IMR-90 (cell line): ENCODE results near the gene SURF1. TPM values are rescaled to one million over a fixed set of nuclear protein-coding genes. Genes with fewer than 3 reads are reported as not detected.

Source experiments
- ATAC-seq: fragments of 200-7000 bp; cut with Tn5 transposase; 2 replicates; pipeline ENCODE4 v1.9.1; 2020; ENCODE audit warnings: low read depth, mild to moderate bottlenecking, moderate library complexity
- BruUV-seq: library from RNA; stranded (reverse); fragments of 400-500 nt; replicated peaks from 2 replicates; lab custom pipeline; 2021; lab: Mats Ljungman, UMichigan
- CTCF ChIA-PET: fragments of 300-600 bp; formaldehyde crosslinking; extraction: SDS; loops from one replicate; lab custom pipeline; 2021; ENCODE audit warnings: antibody characterized with exemption; lab: Yijun Ruan, JAX
- POLR2A ChIA-PET: fragments of 300-600 bp; sonication (Branson Sonifier 250); formaldehyde crosslinking; loops from one replicate; lab custom pipeline; 2022; ENCODE audit warnings: antibody characterized with exemption; ENCODE audit not compliant: unreplicated experiment; lab: Charles Lee
- DNase-seq: peaks from one replicate; pipeline ENCODE4 v3.0.0; 2013
- H2AFZ ChIP-seq: replicated peaks from 2 replicates; pipeline ENCODE3; 2013; ENCODE audit warnings: low read length, mild to moderate bottlenecking; ENCODE audit not compliant: poor library complexity
- H2AK5ac ChIP-seq: 2 replicates; pipeline ENCODE4 v1.6.1; 2013; ENCODE audit warnings: low read depth, low read length, inconsistent platforms
- H2AK9ac ChIP-seq: replicated peaks from 2 replicates; pipeline ENCODE3; 2013; ENCODE audit warnings: mild to moderate bottlenecking, low read depth, low read length, moderate library complexity; ENCODE audit not compliant: poor library complexity
- H2BK120ac ChIP-seq: 2 replicates; pipeline ENCODE4 v1.6.1; 2013; ENCODE audit warnings: low read depth, low read length, inconsistent platforms
- H2BK15ac ChIP-seq: 3 replicates; pipeline ENCODE4 v1.6.1; 2013; ENCODE audit warnings: low read depth, low read length, inconsistent platforms
- H2BK20ac ChIP-seq: 2 replicates; pipeline ENCODE4 v1.6.1; 2013; ENCODE audit warnings: low read depth, mild to moderate bottlenecking, inconsistent platforms, low read length, moderate library complexity
- H2BK5ac ChIP-seq: 2 replicates; pipeline ENCODE4 v1.6.1; 2013; ENCODE audit warnings: mild to moderate bottlenecking, low read depth, low read length, inconsistent platforms; ENCODE audit not compliant: poor library complexity, severe bottlenecking
- H3K14ac ChIP-seq: replicated peaks from 2 replicates; pipeline ENCODE4 v1.6.1; 2013; ENCODE audit warnings: low read depth, low read length, inconsistent platforms
- H3K18ac ChIP-seq: 2 replicates; pipeline ENCODE4 v1.6.1; 2013; ENCODE audit warnings: low read depth, low read length, control low read depth
- H3K23ac ChIP-seq: 2 replicates; pipeline ENCODE4 v1.6.1; 2013; ENCODE audit warnings: low read depth, low read length, inconsistent platforms
- H3K27ac ChIP-seq: 2 replicates; pipeline ENCODE4 v1.5.1; 2013; ENCODE audit warnings: mild to moderate bottlenecking, control low read depth, low read length; ENCODE audit not compliant: insufficient read depth
- H3K27me3 ChIP-seq: 2 replicates; pipeline ENCODE4 v1.6.1; 2013; ENCODE audit warnings: low read length; ENCODE audit not compliant: control insufficient read depth, insufficient read depth
- H3K36me3 ChIP-seq: 2 replicates; pipeline ENCODE4 v1.6.1; 2013; ENCODE audit warnings: low read length, mixed read lengths; ENCODE audit not compliant: control insufficient read depth, insufficient read depth
- H3K4ac ChIP-seq: 2 replicates; pipeline ENCODE4 v1.6.1; 2013; ENCODE audit warnings: low read depth, low read length, inconsistent platforms
- H3K4me1 ChIP-seq: 2 replicates; pipeline ENCODE4 v1.6.1; 2013; ENCODE audit warnings: low read length, mixed read lengths; ENCODE audit not compliant: control insufficient read depth, insufficient read depth
- H3K4me2 ChIP-seq: 2 replicates; pipeline ENCODE4 v1.6.1; 2013; ENCODE audit warnings: low read depth, mild to moderate bottlenecking, control low read depth, low read length, moderate library complexity
- H3K4me3 ChIP-seq: 2 replicates; pipeline ENCODE4 v1.5.1; 2013; ENCODE audit warnings: low read depth, mild to moderate bottlenecking, control low read depth, low read length, moderate library complexity; ENCODE audit not compliant: insufficient read depth
- H3K56ac ChIP-seq: 2 replicates; pipeline ENCODE4 v1.6.1; 2013; ENCODE audit warnings: low read length, inconsistent platforms; ENCODE audit not compliant: insufficient read depth; ENCODE audit errors: extremely low read depth
- H3K79me1 ChIP-seq, 2 experiments: 2 replicates each; pipeline ENCODE4 v1.6.1; 2013; ENCODE audit warnings: low read length in 2 of 2, inconsistent platforms in 1 of 2, low read depth in 1 of 2
- H3K9ac ChIP-seq: 2 replicates; pipeline ENCODE4 v1.6.1; 2013; ENCODE audit warnings: low read depth, low read length, control low read depth
- H3K9me1 ChIP-seq: 2 replicates; pipeline ENCODE4 v1.6.1; 2013; ENCODE audit warnings: low read length, inconsistent platforms; ENCODE audit not compliant: insufficient read depth
- H3K9me3 ChIP-seq: 2 replicates; pipeline ENCODE4 v1.6.1; 2013; ENCODE audit warnings: low read length; ENCODE audit not compliant: control insufficient read depth, insufficient read depth
- H4K20me1 ChIP-seq: 2 replicates; pipeline ENCODE4 v1.6.1; 2013; ENCODE audit warnings: low read length, inconsistent platforms; ENCODE audit not compliant: insufficient read depth
- H4K5ac ChIP-seq: 2 replicates; pipeline ENCODE4 v1.6.1; 2013; ENCODE audit warnings: mild to moderate bottlenecking, low read depth, low read length, control low read depth
- H4K8ac ChIP-seq, 2 experiments: 2 replicates each; pipeline ENCODE4 v1.6.1; 2013; ENCODE audit warnings: low read depth in 2 of 2, low read length in 2 of 2, control low read depth in 1 of 2, inconsistent platforms in 1 of 2
- H4K91ac ChIP-seq: 2 replicates; pipeline ENCODE4 v1.6.1; 2013; ENCODE audit warnings: low read depth, low read length, inconsistent platforms; ENCODE audit not compliant: insufficient read depth
- CHD1 ChIP-seq: IDR thresholded peaks from 2 replicates; pipeline ENCODE4 v1.6.1; 2012; ENCODE audit warnings: low read depth, low read length, improper control_type of control experiment
- MAZ ChIP-seq: IDR thresholded peaks from 2 replicates; pipeline ENCODE4 v1.6.1; 2012; ENCODE audit warnings: low read depth, mild to moderate bottlenecking, low read length, improper control_type of control experiment, moderate library complexity, borderline replicate concordance
- RFX5 ChIP-seq: IDR thresholded peaks from 2 replicates; pipeline ENCODE4 v1.8.0; 2012; ENCODE audit warnings: low read depth, mild to moderate bottlenecking, low read length, moderate library complexity
- WGBS, 2 experiments: methylation state at CpG; one replicate each; pipeline versions ENCODE4 v1.1.5 to v1.1.7; 2013; ENCODE audit warnings: missing lambda C conversion rate in 2 of 2; ENCODE audit not compliant: insufficient read length in 1 of 2; ENCODE audit errors: extremely low coverage in 2 of 2; 5-methylcytosine and 5-hydroxymethylcytosine counted together
- dilution Hi-C: fragments of 300-500 bp; cut with HindIII; formaldehyde crosslinking; loops from one replicate; pipeline ENCODE4 v1.14.3; 2018; ENCODE audit warnings: low sequenced_read_pairs; ENCODE audit not compliant: unreplicated experiment
- in situ Hi-C: fragments of 300-500 bp; cut with MboI; formaldehyde crosslinking; loops from 3 replicates; pipeline ENCODE4 v1.14.3; 2019; ENCODE audit warnings: low sequenced_read_pairs, inconsistent platforms, mixed read lengths
- intact Hi-C: fragments of 100-400 bp; cut with micrococcal nuclease; formaldehyde crosslinking; loops from 2 replicates; pipeline ENCODE4 v1.10.0; 2022
- polyA plus RNA-seq, 3 experiments: library from polyadenylated mRNA; depleted of rRNA; stranded (reverse); fragments of >200 nt; gene quantifications; 2 replicates each; pipeline ENCODE4 v1.2.3, GENCODE V29; 2012; ENCODE audit warnings: low replicate concordance in 1 of 3
- total RNA-seq: library from RNA; depleted of rRNA; stranded (reverse); fragments of >200 nt; gene quantifications from 2 replicates; pipeline ENCODE4 v1.2.3, GENCODE V29; 2012

SURF1 gene
- total and polyA plus RNA-seq, 2 of the 4 experiments (the other 2 are of a cell fraction) = 15.1 to 24.5 TPM

GRCh38 chr9:133349965-133350616, 6.2 kb downstream of the SURF1 start:
- POLR2A ChIA-PET = no interaction called here
- BruUV-seq = no TSS peak
- peaks cover 63% of the 10 kb centered on the region for H4K20me1 ChIP-seq

More at GRCh38 chr9:133349965-133350616, 6.2 kb downstream of the SURF1 start:
- Histone ChIP-seq H3K9me3 (no peaks in the 10 kb centered on the region), H3K4ac (no peak overlapping the region), H4K8ac (no peak overlapping the region; a peak in 1 of 4 replicates), H3K79me1 (peaks cover 29 to 76% of the 10 kb centered on the region in 2 experiments), H2AK9ac (no peak overlapping the region), H3K4me2 (no peak overlapping the region), H4K91ac (no peak overlapping the region), H2BK15ac (no peak overlapping the region), H3K36me3 (peaks cover 55% of the 10 kb centered on the region), H2AFZ (no peak overlapping the region), H3K23ac (no peak overlapping the region), H2BK5ac (no peak overlapping the region), H2BK20ac (no peak overlapping the region), H4K5ac (no peak overlapping the region), H3K56ac (no peak overlapping the region), H3K4me3 (no peak overlapping the region), H3K9ac (no peak overlapping the region), H2AK5ac (no peak overlapping the region), H3K18ac (no peak overlapping the region), H3K9me1 (peaks cover 6% of the 10 kb centered on the region; the same call in 1 of the 2 replicates), H3K27me3 (no peaks in the 10 kb centered on the region), H3K4me1 (peaks cover 16% of the 10 kb centered on the region), H3K14ac (no peak overlapping the region), H2BK120ac (no peak overlapping the region), H3K27ac (no peak overlapping the region)
- 91% methylated on average over 12 of the region's 15 CpGs; no CpG with 5 or more reads in 1 of the 2 experiments for WGBS, 2 experiments
- in situ Hi-C loops (no loop called here), dilution Hi-C loops (no loop called here), intact Hi-C loops (no loop called here)
- TF ChIP-seq CHD1 (no peak), RFX5 (no peak), MAZ (no peak)
- ATAC-seq (no peak), DNase-seq (no peak)
- CTCF ChIA-PET = no interaction called here
